OCI-LY7 (cell line): Measurements from ENCODE around the gene MTCL1. TPM values are rescaled to one million over a fixed set of nuclear protein-coding genes. Genes with fewer than 3 reads are reported as not detected.

ENCODE experiments used
- BruUV-seq: library from RNA; stranded (reverse); fragments of 400-500 nt; replicated peaks from 2 replicates; lab custom pipeline; 2021; lab: Mats Ljungman, UMichigan
- CTCF ChIA-PET: fragments of 300-600 bp; sonication (Branson Sonifier 250); formaldehyde crosslinking; loops from one replicate; lab custom pipeline; 2022; ENCODE audit warnings: antibody characterized with exemption; ENCODE audit not compliant: unreplicated experiment; lab: Charles Lee
- POLR2A ChIA-PET: fragments of 300-600 bp; sonication (Branson Sonifier 250); formaldehyde crosslinking; loops from one replicate; lab custom pipeline; 2022; ENCODE audit warnings: antibody characterized with exemption; lab: Charles Lee
- DNase-seq: peaks from one replicate; pipeline ENCODE4 v3.0.0-alpha.2; 2015; ENCODE audit warnings: low spot score
- H2AFZ ChIP-seq: fragments of 200-600 bp; sonication (generic), shearing (Covaris generic); 2 replicates; pipeline ENCODE4 v1.6.1; 2014; ENCODE audit warnings: mild to moderate bottlenecking, antibody characterized with exemption, low read length, moderate library complexity
- H3K27ac ChIP-seq: fragments of 200-600 bp; sonication (generic); 2 replicates; pipeline ENCODE4 v1.5.1; 2014; ENCODE audit warnings: mixed run types, low read depth, mild to moderate bottlenecking, moderate library complexity, low read length, inconsistent platforms; ENCODE audit not compliant: poor library complexity, severe bottlenecking
- H3K36me3 ChIP-seq: fragments of 200-600 bp; sonication (generic); 2 replicates; pipeline ENCODE4 v1.6.1; 2014; ENCODE audit warnings: mild to moderate bottlenecking, antibody characterized with exemption, low read length, moderate library complexity, mixed read lengths; ENCODE audit not compliant: insufficient read depth
- H3K4me1 ChIP-seq: fragments of 200-600 bp; sonication (generic); 2 replicates; pipeline ENCODE4 v1.5.1; 2014; ENCODE audit warnings: mild to moderate bottlenecking, low read length; ENCODE audit not compliant: insufficient read depth, poor library complexity, severe bottlenecking
- H3K4me2 ChIP-seq: fragments of 200-600 bp; sonication (generic); 2 replicates; pipeline ENCODE4 v1.6.1; 2014; ENCODE audit warnings: mild to moderate bottlenecking, low read length
- H3K4me3 ChIP-seq: fragments of 200-600 bp; sonication (generic); 2 replicates; pipeline ENCODE4 v1.5.1; 2014; ENCODE audit warnings: mild to moderate bottlenecking, low read depth, low read length; ENCODE audit not compliant: poor library complexity, severe bottlenecking
- H3K79me2 ChIP-seq: fragments of 200-600 bp; sonication (generic); 2 replicates; pipeline ENCODE4 v1.6.1; 2016; ENCODE audit warnings: low read depth, mild to moderate bottlenecking, low read length, moderate library complexity, mixed read lengths; ENCODE audit not compliant: insufficient read depth
- H3K9me2 ChIP-seq: fragments of 200-600 bp; sonication (generic); 2 replicates; pipeline ENCODE4 v1.6.1; 2016; ENCODE audit warnings: mild to moderate bottlenecking, low read length, mixed read lengths; ENCODE audit not compliant: insufficient read depth
- H3K9me3 ChIP-seq: fragments of 200-600 bp; sonication (generic); 2 replicates; pipeline ENCODE4 v1.6.1; 2014; ENCODE audit warnings: mild to moderate bottlenecking, mixed run types, low read length, mixed read lengths
- H4K20me1 ChIP-seq: fragments of 200-600 bp; sonication (generic); 2 replicates; pipeline ENCODE4 v1.6.1; 2014; ENCODE audit warnings: mild to moderate bottlenecking, antibody characterized with exemption, low read length, moderate library complexity, mixed read lengths; ENCODE audit not compliant: insufficient read depth
- EZH2phosphoT487 ChIP-seq: fragments of 200-600 bp; sonication (generic); IDR thresholded peaks from 2 replicates; pipeline ENCODE4 v1.6.1; 2018; ENCODE audit warnings: low read depth, borderline replicate concordance, mild to moderate bottlenecking, mixed run types, antibody characterized with exemption, low read length, moderate library complexity, mixed read lengths
- intact Hi-C: fragments of 100-400 bp; cut with micrococcal nuclease; formaldehyde crosslinking; loops from one replicate; pipeline ENCODE4 v1.10.0; 2022; ENCODE audit not compliant: unreplicated experiment
- total RNA-seq, 2 experiments: library from RNA; depleted of rRNA in 1 of 2; stranded (reverse); fragments of >200 nt in 1 of 2; shearing (Covaris generic) in 1 of 2; gene quantifications; 2 replicates each; pipeline ENCODE4 v1.2.3, GENCODE V29; 2014 to 2022
- TF ChIP-seq, protein P1 (sequence below): fragments of 200-600 bp; sonication (generic); conservative IDR thresholded peaks from 2 replicates; pipeline ENCODE4 v1.5.1; 2014; ENCODE audit warnings: mild to moderate bottlenecking, antibody characterized with exemption, low read length, moderate library complexity, mixed read lengths

MTCL1 gene
- total RNA-seq, 2 experiments from 2014 or later, result 96.8 to 159 TPM

DNA sequence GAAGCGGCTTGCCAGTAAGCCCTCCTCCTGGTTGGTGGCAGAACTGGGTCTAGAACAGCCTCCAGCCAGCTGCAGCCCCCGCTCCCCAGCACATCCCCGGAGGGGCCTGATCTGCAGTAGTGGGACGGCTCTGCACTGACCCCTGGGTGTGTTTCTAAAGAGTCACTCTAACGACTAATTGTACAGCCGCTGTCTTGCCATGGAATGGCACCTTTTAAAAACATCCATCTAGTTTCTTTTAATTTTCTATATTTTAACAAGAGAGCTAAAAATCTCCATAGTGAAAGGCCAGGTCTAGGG lies 82.0 kb downstream of the MTCL1 start:
- H3K4me3 ChIP-seq, result no peak overlapping the region
- H3K4me1 ChIP-seq, result no peaks in the 10 kb centered on the region
- peaks cover 83% of the 10 kb centered on the region for H3K36me3 ChIP-seq
- H3K4me2 ChIP-seq, result no peak overlapping the region
- H4K20me1 ChIP-seq, result no peaks in the 10 kb centered on the region
- no peak overlapping the region for H2AFZ ChIP-seq
- no peaks in the 10 kb centered on the region for H3K9me2 ChIP-seq
- POLR2A ChIA-PET, result interaction anchor here (0.8 to 1.0 kb wide), 2 partner anchors 13 to 27 kb away, joined by 3 read pairs; no protein-coding TSS in a partner anchor
- DNase-seq, result no peak
- BruUV-seq, result no TSS peak
- intact Hi-C loops, result no loop called here
- CTCF ChIA-PET, result no interaction called here
- TF ChIP-seq EZH2phosphoT487, result no peak
- TF ChIP-seq, protein P1, sequence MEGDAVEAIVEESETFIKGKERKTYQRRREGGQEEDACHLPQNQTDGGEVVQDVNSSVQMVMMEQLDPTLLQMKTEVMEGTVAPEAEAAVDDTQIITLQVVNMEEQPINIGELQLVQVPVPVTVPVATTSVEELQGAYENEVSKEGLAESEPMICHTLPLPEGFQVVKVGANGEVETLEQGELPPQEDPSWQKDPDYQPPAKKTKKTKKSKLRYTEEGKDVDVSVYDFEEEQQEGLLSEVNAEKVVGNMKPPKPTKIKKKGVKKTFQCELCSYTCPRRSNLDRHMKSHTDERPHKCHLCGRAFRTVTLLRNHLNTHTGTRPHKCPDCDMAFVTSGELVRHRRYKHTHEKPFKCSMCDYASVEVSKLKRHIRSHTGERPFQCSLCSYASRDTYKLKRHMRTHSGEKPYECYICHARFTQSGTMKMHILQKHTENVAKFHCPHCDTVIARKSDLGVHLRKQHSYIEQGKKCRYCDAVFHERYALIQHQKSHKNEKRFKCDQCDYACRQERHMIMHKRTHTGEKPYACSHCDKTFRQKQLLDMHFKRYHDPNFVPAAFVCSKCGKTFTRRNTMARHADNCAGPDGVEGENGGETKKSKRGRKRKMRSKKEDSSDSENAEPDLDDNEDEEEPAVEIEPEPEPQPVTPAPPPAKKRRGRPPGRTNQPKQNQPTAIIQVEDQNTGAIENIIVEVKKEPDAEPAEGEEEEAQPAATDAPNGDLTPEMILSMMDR, result no peak
- H3K9me3 ChIP-seq, result no peaks in the 10 kb centered on the region
- H3K27ac ChIP-seq, result no peak overlapping the region
- no peaks in the 10 kb centered on the region for H3K79me2 ChIP-seq

DNA sequence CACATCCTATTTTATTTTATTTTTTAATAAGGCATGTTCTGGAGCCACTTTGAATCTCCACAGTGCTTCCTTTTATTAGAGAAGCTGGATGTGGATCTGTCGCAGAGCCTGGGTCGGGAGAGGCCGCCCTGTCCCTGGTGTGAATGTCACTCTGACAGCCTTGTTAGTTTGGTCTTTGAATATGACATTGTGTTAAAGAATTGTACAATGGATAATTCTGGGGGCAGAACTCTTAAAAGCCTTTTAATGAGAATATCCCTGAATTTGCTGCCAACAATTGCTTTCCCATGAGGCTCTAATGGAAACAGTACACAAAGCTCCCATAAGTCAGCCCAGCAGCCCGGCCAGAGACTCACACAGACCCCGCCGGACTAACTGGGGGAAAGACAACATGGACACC lies 82.4 kb downstream of the MTCL1 start:
- no TSS peak for BruUV-seq
- H3K9me3 ChIP-seq, result no peaks in the 10 kb centered on the region
- intact Hi-C loops, result no loop called here
- H3K27ac ChIP-seq, result no peak overlapping the region
- no peak overlapping the region for H3K4me2 ChIP-seq
- H3K4me3 ChIP-seq, result no peak overlapping the region
- H3K4me1 ChIP-seq, result no peaks in the 10 kb centered on the region
- H2AFZ ChIP-seq, result no peak overlapping the region
- TF ChIP-seq, protein P1, result no peak
- TF ChIP-seq EZH2phosphoT487, result no peak
- DNase-seq, result no peak
- H3K79me2 ChIP-seq, result no peaks in the 10 kb centered on the region
- no peaks in the 10 kb centered on the region for H4K20me1 ChIP-seq
- peaks cover 83% of the 10 kb centered on the region for H3K36me3 ChIP-seq
- POLR2A ChIA-PET, result interaction anchor here (0.8 kb wide), 1 partner anchor 26 kb away, joined by 3 read pairs; no protein-coding TSS in a partner anchor
- H3K9me2 ChIP-seq, result no peaks in the 10 kb centered on the region
- CTCF ChIA-PET, result no interaction called here

DNA sequence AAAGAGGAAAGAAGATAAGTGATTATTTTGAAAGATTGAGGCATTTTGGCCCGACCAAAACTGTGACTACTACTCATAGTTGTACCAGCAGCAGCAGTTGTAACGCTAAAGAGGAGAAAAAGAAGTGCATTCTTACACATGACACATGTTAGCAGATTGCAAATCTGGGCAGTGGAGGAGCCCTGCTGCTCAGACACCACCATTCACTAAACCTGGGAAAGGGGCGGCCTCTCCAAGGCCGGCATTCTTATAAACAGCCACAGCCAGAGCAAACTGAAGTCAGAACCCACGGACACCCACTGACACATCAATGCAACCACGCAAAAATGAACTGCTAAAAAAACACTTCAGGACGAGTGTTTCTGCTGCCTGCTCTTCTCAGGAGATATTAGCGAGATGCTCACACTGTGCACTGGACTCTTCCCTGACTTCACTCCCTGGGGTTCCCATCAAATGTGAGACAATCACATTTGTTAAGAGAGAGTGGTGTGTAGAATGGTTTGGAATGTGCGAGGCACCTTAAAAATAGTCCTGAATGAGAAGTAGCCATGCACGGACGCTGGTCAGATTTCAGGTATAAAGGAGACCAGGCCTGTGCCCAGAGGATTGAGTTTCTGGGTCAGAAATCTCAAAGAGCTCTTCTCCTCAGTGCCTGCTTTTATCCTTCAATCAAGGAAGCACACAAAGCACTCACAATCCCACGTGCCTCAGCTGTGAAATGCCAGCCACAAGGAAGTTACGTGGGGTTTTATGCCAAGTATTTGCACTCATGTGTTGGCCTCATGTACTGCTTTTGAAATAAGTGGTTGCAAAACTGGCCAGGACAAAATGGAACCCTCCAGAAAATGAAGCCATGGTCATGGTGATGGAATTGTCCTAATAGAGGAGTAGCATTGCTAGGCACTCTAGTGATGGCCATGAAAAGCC lies 83.4 kb downstream of the MTCL1 start:
- Histone ChIP-seq H3K36me3 (peaks cover 83% of the 10 kb centered on the region), H2AFZ (no peak overlapping the region), H3K4me3 (no peak overlapping the region), H3K4me2 (no peak overlapping the region), H3K9me3 (no peaks in the 10 kb centered on the region), H3K27ac (no peak overlapping the region), H3K4me1 (no peaks in the 10 kb centered on the region), H3K9me2 (no peaks in the 10 kb centered on the region), H3K79me2 (no peaks in the 10 kb centered on the region), H4K20me1 (no peaks in the 10 kb centered on the region)
- POLR2A ChIA-PET, result interaction anchor here (0.6 to 0.7 kb wide), 2 partner anchors 83 to 182 kb away, joined by 3 read pairs; no protein-coding TSS in a partner anchor
- intact Hi-C loops, result no loop called here
- CTCF ChIA-PET, result no interaction called here
- DNase-seq, result no peak
- BruUV-seq, result no TSS peak
- TF ChIP-seq, protein P1, result no peak
- TF ChIP-seq EZH2phosphoT487, result no peak
